GM19467 (cell line): ENCODE data around the gene HS6ST1.
"Not testable (repeated sequence)": the region's sequence is repeated elsewhere in the genome, so short reads cannot be mapped to it uniquely, and the experiment has no call there.

Experiments used
- ATAC-seq: cut with Tn5 transposase; IDR thresholded peaks from one replicate; pipeline ENCODE4 v1.9.1; 2021; ENCODE audit warnings: mild to moderate bottlenecking, moderate library complexity; ENCODE audit not compliant: unreplicated experiment

The HS6ST1 gene

GRCh38 chr2:128269990-128270671 is 48.5 kb downstream of the HS6ST1 start:
- no peak for ATAC-seq

- no peak for ATAC-seq
These were observed 49.3 kb downstream of the HS6ST1 start for GRCh38 chr2:128269063-128269989.

GRCh38 chr2:128268611-128269010 is 50.1 kb downstream of the HS6ST1 start:
- not testable (repeated sequence) for ATAC-seq

- ATAC-seq, result not testable (repeated sequence)
These were observed 50.5 kb downstream of the HS6ST1 start for GRCh38 chr2:128268145-128268544.

GRCh38 chr2:128267649-128268048 is 51.0 kb downstream of the HS6ST1 start:
- not testable (repeated sequence) for ATAC-seq

GRCh38 chr2:128267197-128267596 is 51.5 kb downstream of the HS6ST1 start:
- ATAC-seq, result not testable (repeated sequence)

GRCh38 chr2:128266463-128266862 is 52.2 kb downstream of the HS6ST1 start:
- ATAC-seq, result not testable (repeated sequence)

- not testable (repeated sequence) for ATAC-seq
These were observed 53.1 kb downstream of the HS6ST1 start for GRCh38 chr2:128265608-128265993.

GRCh38 chr2:128264881-128265607 is 53.6 kb downstream of the HS6ST1 start:
- ATAC-seq, result no peak

GRCh38 chr2:128263902-128264331 is 54.8 kb downstream of the HS6ST1 start:
- no peak for ATAC-seq

- no peak for ATAC-seq
These were observed 56.1 kb downstream of the HS6ST1 start for GRCh38 chr2:128262315-128263253.

GRCh38 chr2:128261245-128262128 is 57.2 kb downstream of the HS6ST1 start:
- ATAC-seq, result no peak

GRCh38 chr2:128260239-128261138 is 58.2 kb downstream of the HS6ST1 start:
- ATAC-seq, result no peak

- no peak for ATAC-seq
These were observed 59.1 kb downstream of the HS6ST1 start for GRCh38 chr2:128259585-128259984.

- no peak for ATAC-seq
These were observed 60.5 kb downstream of the HS6ST1 start for GRCh38 chr2:128258218-128258617.

- ATAC-seq, result no peak
These were observed 66.2 kb downstream of the HS6ST1 start for GRCh38 chr2:128252501-128252900.

GRCh38 chr2:128252086-128252485 is 66.6 kb downstream of the HS6ST1 start:
- not testable (repeated sequence) for ATAC-seq
